Measurements from ENCODE around the gene PCNT. TPM values are rescaled to one million over a fixed set of nuclear protein-coding genes. Genes with fewer than 3 reads are reported as not detected.
A peak's percentile ranks its signal among the peaks of the same experiment; 100 is the strongest.

The PCNT gene
- total RNA-seq (2021) (40.6 to 46.4 TPM (median 41.0 TPM) in 3 replicates), Bru-seq, nascent RNA (percentile 55 among the genes with signal in this experiment)
- long read RNA-seq, experiment 1, full-length matches to known transcripts, result 3 of 90 reads
- long read RNA-seq, experiment 1, partial matches to known transcripts, result 61 of 90 reads
- long read RNA-seq, experiment 1, other reads (novel, unspliced or antisense), result 26 of 90 reads
- long read RNA-seq, experiment 2, partial matches to known transcripts, result 23 of 30 reads
- long read RNA-seq, experiment 2, other reads (novel, unspliced or antisense), result 7 of 30 reads
- long read RNA-seq, experiment 3, partial matches to known transcripts, result 2 of 2 reads
- long read RNA-seq, experiment 3, other reads (novel, unspliced or antisense), result 0 of 2 reads

- CTCF ChIA-PET, result interaction anchor here (0.6 to 1.6 kb wide), 3 partner anchors 11 to 27 kb away, joined by 3 to 4 read pairs (median 4); no protein-coding TSS in a partner anchor
- TF ChIP-seq MLX (CRISPR knock-in tag; IDR thresholded peaks at IDR 0.05) (0 out of 2 replicates have a peak, but pooled peaks have one; percentile 25), FOXP1 (CRISPR knock-in tag; IDR thresholded peaks at IDR 0.05; ENCODE audit: borderline replicate concordance) (peak; percentile 72; the same call in 1 of the 2 replicates), PRRX2 (CRISPR knock-in tag; IDR thresholded peaks at IDR 0.05) (no peak), E2F5 (CRISPR knock-in tag; IDR thresholded peaks at IDR 0.05) (peak; percentile 96), ATF6 (CRISPR knock-in tag; IDR thresholded peaks at IDR 0.05) (no peak), ZNF416 (CRISPR knock-in tag; IDR thresholded peaks at IDR 0.05) (peak; percentile 43; the same call in 1 of the 2 replicates), GRHL2 (CRISPR knock-in tag; IDR thresholded peaks at IDR 0.05; ENCODE audit: insufficient replicate concordance, severe bottlenecking) (no peak), ZNF532 (CRISPR knock-in tag; IDR thresholded peaks at IDR 0.05; ENCODE audit: borderline replicate concordance) (no peak), NR2C2 (CRISPR knock-in tag; IDR thresholded peaks at IDR 0.05) (no peak), PRDM15 (CRISPR knock-in tag; IDR thresholded peaks at IDR 0.05) (no peak), JAZF1 (CRISPR knock-in tag; IDR thresholded peaks at IDR 0.05) (no peak), CREB1 (CRISPR knock-in tag; IDR thresholded peaks at IDR 0.05) (peak; percentile 55; the same call in 1 of the 2 replicates), GABPB1 (CRISPR knock-in tag; IDR thresholded peaks at IDR 0.05) (peak; percentile 83), CREM (CRISPR knock-in tag; IDR thresholded peaks at IDR 0.05) (no peak), ATF3 (CRISPR knock-in tag; conservative IDR thresholded peaks at IDR 0.05) (no peak), RELA (CRISPR knock-in tag; IDR thresholded peaks at IDR 0.05; ENCODE audit: borderline replicate concordance) (no peak), NFE2L1 (CRISPR knock-in tag; IDR thresholded peaks at IDR 0.05) (peak; percentile 34; the same call in 1 of the 2 replicates), FOXJ3 (CRISPR knock-in tag; IDR thresholded peaks at IDR 0.05; ENCODE audit: borderline replicate concordance) (no peak), OVOL2 (CRISPR knock-in tag; IDR thresholded peaks at IDR 0.05; ENCODE audit: borderline replicate concordance) (no peak), ZNF281 (CRISPR knock-in tag; IDR thresholded peaks at IDR 0.05) (no peak; the same call in 1 of the 2 replicates), EMX1 (CRISPR knock-in tag; IDR thresholded peaks at IDR 0.05) (no peak)
Observed at GRCh38 chr21:46323710-46324389, at the start of gene PCNT, which contains the start of gene C21orf58. PCNT (plus strand) TSS chr21:46324156; CDS start chr21:46324229, 73 bp downstream. C21orf58 (minus strand) TSS chr21:46323870; CDS start chr21:46322738, 1,132 bp downstream.

More at GRCh38 chr21:46323710-46324389, at the start of gene PCNT, which contains the start of gene C21orf58:
- no peaks in the 10 kb centered on the region for H3K9me3 Mint-ChIP-seq
- peak within 1 kb of the TSS; percentile 96 for H3K4me3 Mint-ChIP-seq
- H3K27me3 Mint-ChIP-seq (ENCODE audit: low read depth), result no peaks in the 10 kb centered on the region
- ATAC-seq, result peak; percentile 85
- peaks cover 29% of the 10 kb centered on the region for H3K36me3 Mint-ChIP-seq
- peak; percentile 97 for DNase-seq (ENCODE audit: low spot score)
- POLR2A ChIA-PET, result no interaction called here
- H3K27ac Mint-ChIP-seq, result peak within 1 kb of the TSS; percentile 99
- peaks cover 35% of the 10 kb centered on the region for H3K4me1 Mint-ChIP-seq
